Large intestine (tissue), 3 donors: ENCODE data around the gene CTXN2. TPM values are rescaled to one million over a fixed set of nuclear protein-coding genes. Genes with fewer than 3 reads are reported as not detected.

Experiments
- DNase-seq, 2 donors: peaks; one replicate each; pipeline versions ENCODE4 v3.0.0 to v3.0.0-alpha.2; 2013
- H3K27ac ChIP-seq: one replicate; pipeline ENCODE4 v1.5.1; 2013; ENCODE audit warnings: low read length
- H3K27me3 ChIP-seq: 2 replicates; pipeline ENCODE4 v1.6.1; 2013; ENCODE audit warnings: low read length; ENCODE audit not compliant: control insufficient read depth, insufficient read depth
- H3K36me3 ChIP-seq: 2 replicates; pipeline ENCODE4 v1.6.1; 2013; ENCODE audit warnings: low read length; ENCODE audit not compliant: control insufficient read depth, insufficient read depth
- H3K4me1 ChIP-seq: one replicate; pipeline ENCODE4 v1.6.1; 2013; ENCODE audit warnings: low read length; ENCODE audit not compliant: control insufficient read depth, insufficient read depth
- H3K4me3 ChIP-seq: one replicate; pipeline ENCODE4 v1.5.1; 2013; ENCODE audit warnings: low read length
- H3K9me3 ChIP-seq: one replicate; pipeline ENCODE4 v1.6.1; 2013; ENCODE audit warnings: mild to moderate bottlenecking, low read depth, low read length, moderate library complexity; ENCODE audit not compliant: control insufficient read depth
- WGBS: methylation state at CpG from one replicate; pipeline ENCODE4 v1.1.5; 2013; ENCODE audit warnings: low lambda C conversion rate; ENCODE audit not compliant: insufficient coverage; 5-methylcytosine and 5-hydroxymethylcytosine counted together
- polyA plus RNA-seq: library from polyadenylated mRNA; unstranded; fragments of 120-200 nt; gene quantifications from one replicate; pipeline ENCODE4 v1.2.1, GENCODE V29; 2013

The CTXN2 gene
- polyA plus RNA-seq, 1 donor: 0.10 TPM

- H3K27ac ChIP-seq: no peak overlapping the region
- DNase-seq: no peak
- H3K9me3 ChIP-seq: no peaks in the 10 kb centered on the region
- H3K4me1 ChIP-seq: no peaks in the 10 kb centered on the region
- H3K36me3 ChIP-seq: no peaks in the 10 kb centered on the region
- peaks cover 3% of the 10 kb centered on the region for H3K27me3 ChIP-seq
- WGBS: no CpG with 5 or more reads among the region's 1 CpG
- H3K4me3 ChIP-seq: no peak overlapping the region
Observed at GRCh38 chr15:48221261-48221660, 29.8 kb downstream of the CTXN2 start.

GRCh38 chr15:48221885-48222284, 30.4 kb downstream of the CTXN2 start:
- Histone ChIP-seq H3K9me3 (no peaks in the 10 kb centered on the region), H3K27me3 (peaks cover 3% of the 10 kb centered on the region), H3K4me3 (no peak overlapping the region), H3K4me1 (no peaks in the 10 kb centered on the region), H3K27ac (no peak overlapping the region), H3K36me3 (no peaks in the 10 kb centered on the region)
- DNase-seq: no peak
- WGBS: 83% methylated on average over 1 of the region's 4 CpGs

GRCh38 chr15:48222627-48223026, 31.2 kb downstream of the CTXN2 start:
- H3K36me3 ChIP-seq: no peaks in the 10 kb centered on the region
- no peak for DNase-seq
- no peaks in the 10 kb centered on the region for H3K4me1 ChIP-seq
- peaks cover 3% of the 10 kb centered on the region for H3K27me3 ChIP-seq
- H3K4me3 ChIP-seq: no peak overlapping the region
- no CpG with 5 or more reads among the region's 1 CpG for WGBS
- H3K27ac ChIP-seq: no peak overlapping the region
- H3K9me3 ChIP-seq: no peaks in the 10 kb centered on the region

GRCh38 chr15:48225771-48226170, 34.3 kb downstream of the CTXN2 start:
- Histone ChIP-seq H3K9me3 (no peaks in the 10 kb centered on the region), H3K27ac (no peak overlapping the region), H3K4me1 (no peaks in the 10 kb centered on the region), H3K36me3 (no peaks in the 10 kb centered on the region), H3K4me3 (no peak overlapping the region), H3K27me3 (peaks cover 3% of the 10 kb centered on the region)
- no CpG with 5 or more reads among the region's 3 CpGs for WGBS
- no peak for DNase-seq

- no CpG with 5 or more reads among the region's 5 CpGs for whole genome bisulfite sequencing
- no peak for DNase-seq
- H3K9me3 ChIP-seq: no peaks in the 10 kb centered on the region
- no peaks in the 10 kb centered on the region for H3K36me3 ChIP-seq
- H3K27ac ChIP-seq: no peak overlapping the region
- no peak overlapping the region for H3K4me3 ChIP-seq
- H3K27me3 ChIP-seq: peaks cover 5% of the 10 kb centered on the region
- H3K4me1 ChIP-seq: no peaks in the 10 kb centered on the region
Observed at GRCh38 chr15:48230498-48230897, 39.0 kb downstream of the CTXN2 start.

GRCh38 chr15:48233246-48233645, 41.8 kb downstream of the CTXN2 start:
- Histone ChIP-seq H3K9me3 (no peaks in the 10 kb centered on the region), H3K4me1 (no peaks in the 10 kb centered on the region), H3K4me3 (no peak overlapping the region), H3K27ac (no peak overlapping the region), H3K36me3 (no peaks in the 10 kb centered on the region), H3K27me3 (peaks cover 5% of the 10 kb centered on the region)
- no peak for DNase-seq

GRCh38 chr15:48239334-48239733, 47.9 kb downstream of the CTXN2 start:
- no peak for DNase-seq
- Histone ChIP-seq H3K9me3 (no peaks in the 10 kb centered on the region), H3K4me3 (no peak overlapping the region), H3K27ac (no peak overlapping the region), H3K27me3 (no peaks in the 10 kb centered on the region), H3K36me3 (no peaks in the 10 kb centered on the region), H3K4me1 (no peaks in the 10 kb centered on the region)
- WGBS: no CpG with 5 or more reads among the region's 4 CpGs

GRCh38 chr15:48242015-48242414, 50.5 kb downstream of the CTXN2 start:
- Histone ChIP-seq H3K4me3 (no peak overlapping the region), H3K27me3 (no peaks in the 10 kb centered on the region), H3K27ac (no peak overlapping the region), H3K9me3 (no peaks in the 10 kb centered on the region), H3K4me1 (no peaks in the 10 kb centered on the region), H3K36me3 (no peaks in the 10 kb centered on the region)
- no peak for DNase-seq

GRCh38 chr15:48242535-48242934, 51.1 kb downstream of the CTXN2 start:
- Histone ChIP-seq H3K27ac (no peak overlapping the region), H3K36me3 (no peaks in the 10 kb centered on the region), H3K4me1 (no peaks in the 10 kb centered on the region), H3K27me3 (no peaks in the 10 kb centered on the region), H3K4me3 (no peak overlapping the region), H3K9me3 (no peaks in the 10 kb centered on the region)
- DNase-seq: no peak
- 94% methylated on average over 3 of the region's 4 CpGs for WGBS

GRCh38 chr15:48244921-48245320, 53.5 kb downstream of the CTXN2 start:
- no CpG with 5 or more reads among the region's 1 CpG for whole genome bisulfite sequencing
- Histone ChIP-seq H3K36me3 (no peaks in the 10 kb centered on the region), H3K9me3 (no peaks in the 10 kb centered on the region), H3K4me3 (no peak overlapping the region), H3K4me1 (no peaks in the 10 kb centered on the region), H3K27me3 (no peaks in the 10 kb centered on the region), H3K27ac (no peak overlapping the region)
- no peak for DNase-seq

- no peaks in the 10 kb centered on the region for H3K9me3 ChIP-seq
- H3K4me3 ChIP-seq: no peak overlapping the region
- 100% methylated on average over 1 of the region's 5 CpGs for WGBS
- no peaks in the 10 kb centered on the region for H3K4me1 ChIP-seq
- no peak overlapping the region for H3K27ac ChIP-seq
- no peaks in the 10 kb centered on the region for H3K36me3 ChIP-seq
- no peaks in the 10 kb centered on the region for H3K27me3 ChIP-seq
- no peak for DNase-seq
Observed at GRCh38 chr15:48248414-48248813, 56.9 kb downstream of the CTXN2 start.
